Trophoblast cell (in vitro differentiated cells and primary cell): Measurements from ENCODE around the gene HMGCS1.

ENCODE experiments used
- DNase-seq, 2 donors: peaks; one replicate each; pipeline ENCODE4 v3.0.0-alpha.2; 2016
- H2AFZ ChIP-seq: 2 replicates; pipeline ENCODE4 v1.6.1; 2013; ENCODE audit warnings: low read length, moderate library complexity, mild to moderate bottlenecking; ENCODE audit not compliant: insufficient read depth, poor library complexity
- H2AK5ac ChIP-seq: 2 replicates; pipeline ENCODE4 v1.6.1; 2013; ENCODE audit warnings: mild to moderate bottlenecking, low read length
- H2BK120ac ChIP-seq: 2 replicates; pipeline ENCODE4 v1.6.1; 2013; ENCODE audit warnings: low read length, mild to moderate bottlenecking, moderate library complexity; ENCODE audit not compliant: insufficient read depth, poor library complexity
- H2BK12ac ChIP-seq: 2 replicates; pipeline ENCODE4 v1.6.1; 2013; ENCODE audit warnings: mild to moderate bottlenecking, low read length, moderate library complexity
- H2BK5ac ChIP-seq: 2 replicates; pipeline ENCODE4 v1.6.1; 2013; ENCODE audit warnings: low read length, low read depth, moderate library complexity, mild to moderate bottlenecking; ENCODE audit not compliant: poor library complexity
- H3K14ac ChIP-seq: 2 replicates; pipeline ENCODE4 v1.6.1; 2013; ENCODE audit warnings: mild to moderate bottlenecking, low read length
- H3K18ac ChIP-seq: 2 replicates; pipeline ENCODE4 v1.6.1; 2013; ENCODE audit warnings: mild to moderate bottlenecking, low read length
- H3K23ac ChIP-seq: 2 replicates; pipeline ENCODE4 v1.6.1; 2013; ENCODE audit warnings: low read length
- H3K27ac ChIP-seq: 2 replicates; pipeline ENCODE4 v1.5.1; 2013; ENCODE audit warnings: low read depth, mild to moderate bottlenecking, inconsistent platforms, low read length, moderate library complexity
- H3K27me3 ChIP-seq: 2 replicates; pipeline ENCODE4 v1.6.1; 2013; ENCODE audit warnings: inconsistent platforms, mild to moderate bottlenecking, low read length, moderate library complexity; ENCODE audit not compliant: insufficient read depth
- H3K36me3 ChIP-seq, 2 experiments: 1 replicate in 1 of 2; 2 replicates in 1 of 2; pipeline ENCODE4 v1.6.1; 2013; ENCODE audit warnings: low read length in 2 of 2, mild to moderate bottlenecking in 2 of 2, moderate library complexity in 1 of 2; ENCODE audit not compliant: insufficient read depth in 2 of 2, control insufficient read depth in 1 of 2
- H3K4ac ChIP-seq: 2 replicates; pipeline ENCODE4 v1.6.1; 2013; ENCODE audit warnings: low read depth, mild to moderate bottlenecking, low read length, moderate library complexity
- H3K4me1 ChIP-seq, 2 experiments: 1 replicate in 1 of 2; 2 replicates in 1 of 2; pipeline ENCODE4 v1.6.1; 2013; ENCODE audit warnings: low read length in 2 of 2, mild to moderate bottlenecking in 2 of 2, moderate library complexity in 1 of 2; ENCODE audit not compliant: insufficient read depth in 2 of 2, control insufficient read depth in 1 of 2
- H3K4me2 ChIP-seq: 2 replicates; pipeline ENCODE4 v1.6.1; 2013; ENCODE audit warnings: inconsistent platforms, mild to moderate bottlenecking, low read length, moderate library complexity
- H3K4me3 ChIP-seq: 2 replicates; pipeline ENCODE4 v1.5.1; 2013; ENCODE audit warnings: mild to moderate bottlenecking, low read depth, low read length, inconsistent platforms
- H3K79me1 ChIP-seq: one replicate; pipeline ENCODE4 v1.6.1; 2013; ENCODE audit warnings: low read length
- H3K79me2 ChIP-seq: 2 replicates; pipeline ENCODE4 v1.6.1; 2013; ENCODE audit warnings: low read length, mild to moderate bottlenecking; ENCODE audit not compliant: control insufficient read depth, insufficient read depth, poor library complexity
- H3K9ac ChIP-seq: 2 replicates; pipeline ENCODE4 v1.6.1; 2013; ENCODE audit warnings: mild to moderate bottlenecking, low read length
- H3K9me3 ChIP-seq: 2 replicates; pipeline ENCODE4 v1.6.1; 2013; ENCODE audit warnings: low read depth, mild to moderate bottlenecking, control low read depth, inconsistent platforms, low read length; ENCODE audit not compliant: insufficient read depth
- H4K12ac ChIP-seq: 2 replicates; pipeline ENCODE4 v1.6.1; 2013; ENCODE audit warnings: low read depth, mild to moderate bottlenecking, low read length, moderate library complexity
- H4K8ac ChIP-seq: 2 replicates; pipeline ENCODE4 v1.6.1; 2013; ENCODE audit warnings: low read depth, mild to moderate bottlenecking, low read length, moderate library complexity
- H4K91ac ChIP-seq: one replicate; pipeline ENCODE4 v1.6.1; 2013; ENCODE audit warnings: low read depth, mild to moderate bottlenecking, low read length, moderate library complexity
- WGBS: extraction: QIAGEN DNeasy Blood & Tissue Kit; methylation state at CpG from one replicate; pipeline ENCODE4 v1.1.7; 2013; ENCODE audit warnings: missing lambda C conversion rate; ENCODE audit not compliant: insufficient read length, insufficient coverage; ENCODE audit errors: extremely low coverage; 5-methylcytosine and 5-hydroxymethylcytosine counted together

The HMGCS1 gene

GRCh38 chr5:43243270-43243669 lies 69.9 kb downstream of the HMGCS1 start:
- H3K18ac ChIP-seq = no peak overlapping the region
- H3K9me3 ChIP-seq = no peaks in the 10 kb centered on the region
- H3K27me3 ChIP-seq = no peaks in the 10 kb centered on the region
- H3K4me3 ChIP-seq = no peak overlapping the region
- no peak for DNase-seq
- no peak overlapping the region for H3K4me2 ChIP-seq
- no peaks in the 10 kb centered on the region for H3K36me3 ChIP-seq
- H3K27ac ChIP-seq = no peak overlapping the region
- H3K23ac ChIP-seq = no peak overlapping the region
- no peak overlapping the region for H2BK5ac ChIP-seq
- H4K91ac ChIP-seq = no peak overlapping the region
- H3K4ac ChIP-seq = no peak overlapping the region
- H4K8ac ChIP-seq = no peak overlapping the region
- H3K9ac ChIP-seq = no peak overlapping the region
- no peak overlapping the region for H2AK5ac ChIP-seq
- no peak overlapping the region for H2BK120ac ChIP-seq
- H3K79me2 ChIP-seq = no peaks in the 10 kb centered on the region
- H3K4me1 ChIP-seq = no peaks in the 10 kb centered on the region
- H4K12ac ChIP-seq = no peak overlapping the region
- no peak overlapping the region for H2AFZ ChIP-seq
- no peaks in the 10 kb centered on the region for H3K79me1 ChIP-seq
- no peak overlapping the region for H3K14ac ChIP-seq
- H2BK12ac ChIP-seq = no peak overlapping the region

- H3K9me3 ChIP-seq = no peaks in the 10 kb centered on the region
- H2AFZ ChIP-seq = no peak overlapping the region
- H2AK5ac ChIP-seq = no peak overlapping the region
- H3K9ac ChIP-seq = no peak overlapping the region
- no peak overlapping the region for H4K8ac ChIP-seq
- H3K23ac ChIP-seq = no peak overlapping the region
- no peak overlapping the region for H4K12ac ChIP-seq
- no peak overlapping the region for H2BK5ac ChIP-seq
- H3K4ac ChIP-seq = no peak overlapping the region
- no peaks in the 10 kb centered on the region for H3K27me3 ChIP-seq
- no peak overlapping the region for H4K91ac ChIP-seq
- H3K36me3 ChIP-seq = no peaks in the 10 kb centered on the region
- no peak for DNase-seq
- no peak overlapping the region for H3K4me3 ChIP-seq
- no peaks in the 10 kb centered on the region for H3K79me1 ChIP-seq
- H3K79me2 ChIP-seq = no peaks in the 10 kb centered on the region
- no peak overlapping the region for H2BK120ac ChIP-seq
- H3K18ac ChIP-seq = no peak overlapping the region
- H3K4me1 ChIP-seq = no peaks in the 10 kb centered on the region
- H3K14ac ChIP-seq = no peak overlapping the region
- no peak overlapping the region for H2BK12ac ChIP-seq
- no peak overlapping the region for H3K27ac ChIP-seq
- no CpG with 5 or more reads among the region's 1 CpG for WGBS
- H3K4me2 ChIP-seq = no peak overlapping the region
These were observed 71.0 kb downstream of the HMGCS1 start for GRCh38 chr5:43242196-43242595.
